NAMALWA (cell line): ENCODE results near the gene TAF3.

Source experiments
- DNase-seq: peaks from one replicate; pipeline ENCODE4 v3.0.0-alpha.2; 2015; ENCODE audit warnings: low spot score

The TAF3 gene

GRCh38 chr10:7876541-7877127, 58.3 kb downstream of the TAF3 start:
- no peak for DNase-seq

GRCh38 chr10:7881119-7881518, 62.8 kb downstream of the TAF3 start:
- no peak for DNase-seq

- no peak for DNase-seq
These were observed 67.8 kb downstream of the TAF3 start for GRCh38 chr10:7886056-7886455.

- no peak for DNase-seq
These were observed 69.0 kb downstream of the TAF3 start for GRCh38 chr10:7887174-7887816.

GRCh38 chr10:7889947-7890542, 71.7 kb downstream of the TAF3 start:
- no peak for DNase-seq

GRCh38 chr10:7890781-7891180, 72.5 kb downstream of the TAF3 start:
- no peak for DNase-seq

GRCh38 chr10:7891634-7892033, 73.3 kb downstream of the TAF3 start:
- no peak for DNase-seq

- DNase-seq = no peak
These were observed 73.8 kb downstream of the TAF3 start for GRCh38 chr10:7892146-7892545.

- no peak for DNase-seq
These were observed 77.4 kb downstream of the TAF3 start for GRCh38 chr10:7895699-7896090.

GRCh38 chr10:7896297-7896696, 78.0 kb downstream of the TAF3 start:
- no peak for DNase-seq

- no peak for DNase-seq
These were observed 83.0 kb downstream of the TAF3 start for GRCh38 chr10:7901256-7901655.

- no peak for DNase-seq
These were observed 84.1 kb downstream of the TAF3 start for GRCh38 chr10:7902413-7902812.

- no peak for DNase-seq
These were observed 85.5 kb downstream of the TAF3 start for GRCh38 chr10:7903851-7904250.

GRCh38 chr10:7906128-7906527, 87.8 kb downstream of the TAF3 start:
- DNase-seq = no peak

- DNase-seq = no peak
These were observed 90.4 kb downstream of the TAF3 start for GRCh38 chr10:7908541-7909210.

- DNase-seq = no peak
These were observed 95.0 kb downstream of the TAF3 start for GRCh38 chr10:7913126-7913872.

- DNase-seq = no peak
These were observed 97.7 kb downstream of the TAF3 start for GRCh38 chr10:7915923-7916536.

GRCh38 chr10:7917736-7918135, 99.4 kb downstream of the TAF3 start:
- DNase-seq = no peak

GRCh38 chr10:7922707-7923106, 104.4 kb downstream of the TAF3 start:
- no peak for DNase-seq

GRCh38 chr10:7928536-7928935, 110.2 kb downstream of the TAF3 start:
- DNase-seq = no peak

- no peak for DNase-seq
These were observed 114.2 kb downstream of the TAF3 start for GRCh38 chr10:7932301-7933036.
